Measurements from ENCODE around the gene ITIH5. TPM values are rescaled to one million over a fixed set of nuclear protein-coding genes. Genes with fewer than 3 reads are reported as not detected.

Gene ITIH5
- total and polyA plus RNA-seq, 2 of the 8 experiments (the other 6 are each of a cell fraction or from before 2014, with no cell fraction given) = 5.8 to 7.6 TPM

DNA sequence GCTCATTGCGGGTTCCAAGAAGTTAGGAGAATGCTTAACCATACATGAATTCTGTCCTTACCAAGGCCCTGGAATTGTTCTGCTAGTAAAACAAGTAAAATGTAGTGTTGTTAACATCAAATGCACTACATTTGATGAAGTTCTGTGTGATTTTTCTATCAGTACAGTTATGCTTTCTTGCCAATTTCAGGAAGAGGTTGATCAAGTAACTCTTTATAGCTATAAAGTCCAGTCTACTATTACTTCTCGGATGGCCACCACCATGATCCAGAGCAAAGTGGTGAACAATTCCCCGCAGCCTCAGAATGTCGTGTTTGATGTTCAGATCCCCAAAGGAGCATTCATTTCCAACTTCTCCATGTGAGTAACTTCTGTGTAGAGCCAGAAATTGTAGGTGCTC is 42.1 kb upstream of the ITIH5 start (continued):
- TF ChIP-seq SIN3A (conservative IDR thresholded peaks at IDR 0.05 in 1 of 2, IDR thresholded peaks at IDR 0.05 in 1 of 2; ENCODE audit: low read depth in 1 of 2, low read length in 2 of 2) (no peak), RBBP5 (IDR thresholded peaks at IDR 0.05; ENCODE audit: borderline replicate concordance, low read depth, low read length) (no peak)

All from H1 (cell line).